SHP77 treated with DMSO at 0.1 percent for 48 hours (cell line): ENCODE measurements around the gene DPYSL5.

Experiments used
- DNase-seq: peaks from one replicate; lab custom pipeline; 2025; lab: John Stamatoyannopoulos, UW

Gene DPYSL5

DNA sequence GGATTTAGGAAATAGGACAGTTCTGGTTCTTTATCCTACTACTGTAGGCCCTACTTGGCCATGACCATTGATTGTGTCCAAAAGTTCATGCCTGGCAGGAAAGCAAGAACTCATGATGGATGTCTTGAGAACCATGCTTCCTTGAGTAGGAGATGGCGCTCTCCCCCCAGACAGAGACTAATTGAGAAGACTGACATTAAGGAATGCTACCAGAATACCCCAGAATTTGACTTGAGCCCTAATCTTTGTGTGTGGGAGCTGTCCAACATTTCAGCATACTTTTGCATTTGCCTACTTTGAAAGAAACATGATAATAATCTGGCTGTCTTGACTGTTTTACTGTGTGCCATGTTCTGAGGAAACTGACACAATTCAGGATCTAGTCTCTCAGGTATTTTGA, 145.8 kb downstream of the DPYSL5 start:
- DNase-seq: no peak

DNA sequence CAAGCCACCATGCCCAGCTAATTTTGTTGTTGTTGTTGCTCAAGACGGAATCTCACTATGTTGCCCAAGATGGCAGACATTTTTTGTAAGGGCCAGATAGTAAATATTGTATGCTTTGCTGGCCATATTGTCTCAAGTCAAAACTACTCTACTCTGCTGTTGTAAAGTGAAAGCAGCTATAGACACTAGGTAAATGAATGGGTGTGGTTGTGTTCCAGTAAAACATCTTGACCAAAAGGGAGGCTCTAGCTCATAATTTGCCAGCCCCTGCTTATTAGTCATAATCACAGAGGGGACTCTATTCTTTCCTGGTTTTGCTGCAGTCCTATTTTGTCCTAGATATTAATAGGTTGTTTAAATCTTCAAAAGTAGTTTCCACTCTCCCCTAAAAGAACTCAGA, 147.1 kb downstream of the DPYSL5 start:
- DNase-seq: no peak

DNA sequence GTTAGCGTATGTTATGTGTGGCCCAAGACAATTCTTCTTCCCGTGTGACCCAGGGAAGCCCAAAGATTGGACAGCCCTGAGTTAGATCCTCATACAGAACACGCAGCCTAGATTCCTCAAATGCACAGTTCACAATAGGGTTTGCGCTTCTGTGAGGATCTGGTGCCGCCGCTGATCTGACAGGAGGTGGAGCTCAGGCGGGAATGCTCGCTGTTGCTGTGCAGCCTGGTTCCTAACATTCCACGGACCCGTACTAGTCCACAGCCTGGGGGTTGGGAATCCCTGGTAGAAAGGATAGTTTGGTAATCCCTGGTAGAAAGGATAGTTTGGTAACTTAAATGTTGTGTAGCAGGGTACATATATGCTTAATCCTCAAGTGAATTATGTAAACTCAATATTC, 149.5 kb downstream of the DPYSL5 start:
- DNase-seq: no peak

DNA sequence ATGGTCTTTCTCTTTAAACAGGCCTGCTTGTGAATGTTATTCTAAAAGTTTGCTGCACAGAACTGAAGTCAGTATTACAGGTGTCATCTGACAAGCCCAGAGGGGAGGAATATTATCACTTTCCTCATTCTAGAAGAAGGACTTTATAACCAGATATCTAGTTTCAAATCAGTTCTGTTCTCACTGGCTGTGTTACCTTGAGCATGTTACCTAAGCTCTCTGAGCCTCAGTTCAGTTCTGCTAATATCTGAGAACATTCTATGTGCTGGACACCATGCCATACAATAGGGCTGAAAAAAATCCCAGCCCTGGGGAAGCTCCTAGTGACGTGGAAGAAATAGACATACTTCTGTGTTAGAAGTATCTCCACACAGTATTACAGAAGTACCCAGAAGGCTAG, 150.4 kb downstream of the DPYSL5 start:
- DNase-seq: no peak
